ENCODE data around the gene TESK1.
A peak's percentile ranks its signal among the peaks of the same experiment; 100 is the strongest.

Gene TESK1

DNA sequence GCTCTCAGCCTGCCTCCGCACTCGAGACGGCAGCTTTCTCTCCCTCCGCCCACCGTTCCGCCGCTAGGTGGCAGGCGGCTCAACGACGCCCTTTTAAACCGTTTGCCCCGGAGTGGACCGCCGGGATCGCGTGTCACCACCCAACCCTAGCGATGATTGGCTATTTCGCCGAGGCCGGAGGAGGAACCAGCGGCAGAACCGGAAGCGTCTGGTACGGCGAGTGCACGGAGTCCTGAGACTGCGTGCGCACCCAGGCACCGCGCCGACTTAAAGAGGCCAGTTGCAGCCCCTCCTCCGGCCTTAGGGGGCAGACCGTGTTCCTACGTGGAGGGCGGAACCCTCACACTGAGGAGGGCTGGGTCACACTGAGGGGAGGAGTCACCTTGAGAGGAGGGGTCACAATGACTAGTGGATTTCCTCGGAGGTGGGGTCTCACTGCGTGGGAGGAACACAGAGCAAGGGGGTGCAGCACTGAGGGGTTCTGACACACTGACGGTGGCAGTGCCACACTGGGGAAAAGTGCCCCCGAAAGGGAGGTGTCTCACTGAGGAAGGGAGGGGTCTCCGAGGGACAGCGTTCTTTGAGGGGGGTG is 980 bp upstream of the TESK1 start:
- TF ChIP-seq, protein P1, sequence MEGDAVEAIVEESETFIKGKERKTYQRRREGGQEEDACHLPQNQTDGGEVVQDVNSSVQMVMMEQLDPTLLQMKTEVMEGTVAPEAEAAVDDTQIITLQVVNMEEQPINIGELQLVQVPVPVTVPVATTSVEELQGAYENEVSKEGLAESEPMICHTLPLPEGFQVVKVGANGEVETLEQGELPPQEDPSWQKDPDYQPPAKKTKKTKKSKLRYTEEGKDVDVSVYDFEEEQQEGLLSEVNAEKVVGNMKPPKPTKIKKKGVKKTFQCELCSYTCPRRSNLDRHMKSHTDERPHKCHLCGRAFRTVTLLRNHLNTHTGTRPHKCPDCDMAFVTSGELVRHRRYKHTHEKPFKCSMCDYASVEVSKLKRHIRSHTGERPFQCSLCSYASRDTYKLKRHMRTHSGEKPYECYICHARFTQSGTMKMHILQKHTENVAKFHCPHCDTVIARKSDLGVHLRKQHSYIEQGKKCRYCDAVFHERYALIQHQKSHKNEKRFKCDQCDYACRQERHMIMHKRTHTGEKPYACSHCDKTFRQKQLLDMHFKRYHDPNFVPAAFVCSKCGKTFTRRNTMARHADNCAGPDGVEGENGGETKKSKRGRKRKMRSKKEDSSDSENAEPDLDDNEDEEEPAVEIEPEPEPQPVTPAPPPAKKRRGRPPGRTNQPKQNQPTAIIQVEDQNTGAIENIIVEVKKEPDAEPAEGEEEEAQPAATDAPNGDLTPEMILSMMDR (conservative IDR thresholded peaks at IDR 0.05; ENCODE audit: low read depth, low read length) = peak; percentile 85
- DNase-seq (ENCODE audit: low read depth) = peak; percentile 100
- H3K4me3 ChIP-seq (ENCODE audit: low read depth, low read length) = peak overlapping the region; percentile 65

DNA sequence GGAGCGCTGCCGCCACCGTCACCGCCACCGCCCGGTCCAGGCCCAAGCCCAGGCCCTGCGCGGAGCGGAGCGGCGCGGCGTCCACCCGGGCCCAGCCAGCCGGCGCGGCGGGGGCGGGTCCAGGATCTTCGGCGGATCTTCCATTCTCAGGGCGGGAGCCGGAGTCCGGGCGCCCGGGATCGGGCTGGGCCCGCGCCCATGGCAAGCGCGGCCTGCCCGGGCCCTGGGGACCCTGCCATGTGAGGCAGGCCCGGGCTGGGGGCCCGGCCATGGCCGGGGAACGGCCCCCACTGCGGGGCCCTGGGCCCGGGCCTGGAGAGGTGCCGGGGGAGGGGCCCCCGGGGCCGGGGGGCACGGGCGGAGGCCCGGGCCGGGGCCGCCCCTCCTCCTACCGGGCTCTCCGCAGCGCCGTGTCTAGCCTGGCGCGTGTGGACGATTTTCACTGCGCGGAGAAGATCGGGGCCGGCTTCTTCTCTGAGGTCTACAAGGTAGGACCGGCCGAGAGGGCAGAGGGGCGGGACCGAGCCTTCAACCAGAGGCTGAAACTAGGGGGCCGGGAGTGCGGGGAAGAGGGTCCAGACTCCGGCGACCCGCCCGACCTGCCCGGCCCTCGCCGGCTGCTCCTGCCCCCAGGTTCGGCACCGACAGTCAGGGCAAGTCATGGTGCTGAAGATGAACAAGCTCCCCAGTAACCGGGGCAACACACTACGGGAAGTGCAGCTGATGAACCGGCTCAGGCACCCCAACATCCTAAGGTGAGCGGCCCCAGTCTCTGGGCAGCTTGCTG is 482 bp downstream of the TESK1 start:
- H3K4me3 ChIP-seq (ENCODE audit: low read depth, low read length) = peak overlapping the region; percentile 65
- TF ChIP-seq, protein P1 (conservative IDR thresholded peaks at IDR 0.05; ENCODE audit: low read depth, low read length) = no peak
- DNase-seq (ENCODE audit: low read depth) = peak; percentile 9

DNA sequence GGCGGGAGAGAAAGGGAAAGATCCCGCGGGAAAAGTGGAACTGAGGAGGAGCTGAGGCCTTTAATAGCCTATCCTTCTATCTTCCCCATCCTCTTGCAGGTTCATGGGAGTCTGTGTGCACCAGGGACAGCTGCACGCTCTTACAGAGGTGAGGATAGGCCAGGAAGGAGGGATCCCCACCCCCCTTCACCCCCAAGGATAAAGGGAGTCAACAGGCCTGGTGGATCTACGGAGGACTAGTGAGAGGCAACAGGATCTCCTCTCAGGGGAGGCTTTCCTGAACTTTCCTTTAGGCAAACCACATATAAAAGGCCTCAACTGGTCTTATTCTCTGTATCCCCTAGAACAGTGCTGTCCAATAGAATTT is 1.1 kb downstream of the TESK1 start:
- TF ChIP-seq, protein P1 (conservative IDR thresholded peaks at IDR 0.05; ENCODE audit: low read depth, low read length) = no peak
- peak overlapping the region; percentile 65 for H3K4me3 ChIP-seq (ENCODE audit: low read depth, low read length)
- DNase-seq (ENCODE audit: low read depth) = no peak

DNA sequence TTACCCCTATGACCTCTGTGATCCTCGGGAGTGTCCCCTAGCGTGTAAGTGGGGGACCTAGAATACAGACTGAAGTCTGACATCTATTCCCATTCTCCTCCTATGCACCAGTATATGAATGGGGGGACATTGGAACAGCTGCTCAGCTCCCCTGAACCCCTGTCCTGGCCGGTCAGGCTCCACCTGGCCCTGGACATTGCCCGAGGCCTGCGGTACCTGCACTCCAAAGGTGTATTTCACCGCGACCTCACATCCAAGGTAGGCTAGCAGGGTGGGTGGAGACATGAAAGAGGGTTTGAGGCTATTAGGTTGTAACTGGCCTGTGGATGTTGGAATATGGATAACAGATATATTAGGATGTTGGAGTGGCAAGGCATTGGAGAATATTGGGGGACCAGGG is 1.7 kb downstream of the TESK1 start:
- TF ChIP-seq, protein P1 (conservative IDR thresholded peaks at IDR 0.05; ENCODE audit: low read depth, low read length) = no peak
- DNase-seq (ENCODE audit: low read depth) = no peak

DNA sequence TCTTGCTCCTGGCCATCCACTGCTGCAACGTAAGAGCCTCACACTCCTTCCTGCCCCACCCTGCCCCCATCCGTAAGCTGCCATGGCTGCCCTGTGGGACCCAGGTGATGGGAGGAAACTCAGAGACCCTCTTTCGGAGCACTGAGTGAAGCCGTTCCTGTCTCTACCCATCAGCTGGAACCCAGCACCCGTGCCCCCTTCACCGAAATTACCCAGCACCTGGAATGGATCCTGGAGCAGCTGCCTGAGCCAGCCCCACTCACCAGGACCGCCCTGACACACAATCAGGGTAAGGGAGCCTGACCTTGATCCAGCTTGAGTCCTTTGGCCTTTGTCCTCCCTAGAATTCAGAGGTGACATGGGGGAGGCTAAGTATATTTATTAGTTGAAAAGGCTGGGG is 3.2 kb downstream of the TESK1 start:
- no peak overlapping the region for H3K4me3 ChIP-seq (ENCODE audit: low read depth, low read length)
- no peak for DNase-seq (ENCODE audit: low read depth)
- TF ChIP-seq, protein P1 (conservative IDR thresholded peaks at IDR 0.05; ENCODE audit: low read depth, low read length) = no peak

More for the DNA sequence above, 1.7 kb downstream of the TESK1 start:
- H3K4me3 ChIP-seq (ENCODE audit: low read depth, low read length) = no peak overlapping the region

DNA sequence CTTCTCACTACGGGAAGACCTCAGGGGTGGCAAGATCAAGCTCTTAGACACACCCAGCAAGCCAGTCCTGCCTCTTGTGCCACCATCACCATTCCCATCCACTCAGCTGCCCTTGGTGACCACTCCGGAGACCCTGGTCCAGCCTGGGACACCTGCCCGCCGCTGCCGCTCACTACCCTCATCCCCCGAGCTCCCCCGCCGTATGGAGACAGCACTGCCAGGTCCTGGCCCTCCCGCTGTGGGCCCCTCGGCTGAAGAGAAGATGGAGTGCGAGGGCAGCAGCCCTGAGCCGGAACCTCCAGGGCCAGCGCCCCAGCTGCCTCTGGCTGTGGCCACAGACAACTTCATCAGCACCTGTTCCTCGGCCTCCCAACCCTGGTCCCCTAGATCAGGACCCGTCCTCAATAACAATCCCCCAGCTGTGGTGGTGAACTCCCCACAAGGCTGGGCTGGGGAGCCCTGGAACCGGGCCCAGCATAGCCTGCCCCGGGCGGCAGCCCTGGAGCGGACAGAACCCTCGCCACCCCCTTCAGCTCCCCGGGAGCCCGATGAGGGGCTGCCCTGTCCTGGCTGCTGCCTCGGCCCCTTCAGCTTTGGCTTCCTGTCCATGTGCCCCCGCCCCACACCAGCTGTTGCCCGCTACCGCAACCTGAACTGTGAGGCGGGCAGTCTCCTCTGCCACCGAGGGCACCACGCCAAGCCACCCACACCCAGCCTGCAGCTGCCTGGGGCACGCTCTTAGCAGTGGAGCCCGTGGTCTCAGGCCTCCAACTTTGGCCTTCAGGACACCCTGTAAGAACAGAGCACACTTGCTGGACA is 4.1 kb downstream of the TESK1 start:
- TF ChIP-seq, protein P1 (conservative IDR thresholded peaks at IDR 0.05; ENCODE audit: low read depth, low read length) = no peak
- no peak for DNase-seq (ENCODE audit: low read depth)
- no peak overlapping the region for H3K4me3 ChIP-seq (ENCODE audit: low read depth, low read length)

All from choroid plexus epithelial cell (primary cell).